Measurements from ENCODE around the gene FKRP. TPM values are rescaled to one million over a fixed set of nuclear protein-coding genes. Genes with fewer than 3 reads are reported as not detected.

The FKRP gene, protein sequence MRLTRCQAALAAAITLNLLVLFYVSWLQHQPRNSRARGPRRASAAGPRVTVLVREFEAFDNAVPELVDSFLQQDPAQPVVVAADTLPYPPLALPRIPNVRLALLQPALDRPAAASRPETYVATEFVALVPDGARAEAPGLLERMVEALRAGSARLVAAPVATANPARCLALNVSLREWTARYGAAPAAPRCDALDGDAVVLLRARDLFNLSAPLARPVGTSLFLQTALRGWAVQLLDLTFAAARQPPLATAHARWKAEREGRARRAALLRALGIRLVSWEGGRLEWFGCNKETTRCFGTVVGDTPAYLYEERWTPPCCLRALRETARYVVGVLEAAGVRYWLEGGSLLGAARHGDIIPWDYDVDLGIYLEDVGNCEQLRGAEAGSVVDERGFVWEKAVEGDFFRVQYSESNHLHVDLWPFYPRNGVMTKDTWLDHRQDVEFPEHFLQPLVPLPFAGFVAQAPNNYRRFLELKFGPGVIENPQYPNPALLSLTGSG
- 20.8 and 22.2 TPM in 2 replicates for total RNA-seq

GRCh38 chr19:46745521-46746280 lies at the start of gene FKRP:
Gene FKRP, plus strand, starts transcription at chr19:46746057. Its CDS starts 9,394 bp downstream, at chr19:46755451.

GRCh38 chr19:46717034-46717715 lies 28.7 kb upstream of the FKRP start, which contains the start of gene PRKD2:
Gene PRKD2, minus strand, starts transcription at chr19:46717114. Its CDS starts 744 bp downstream, at chr19:46716370.

DNA sequence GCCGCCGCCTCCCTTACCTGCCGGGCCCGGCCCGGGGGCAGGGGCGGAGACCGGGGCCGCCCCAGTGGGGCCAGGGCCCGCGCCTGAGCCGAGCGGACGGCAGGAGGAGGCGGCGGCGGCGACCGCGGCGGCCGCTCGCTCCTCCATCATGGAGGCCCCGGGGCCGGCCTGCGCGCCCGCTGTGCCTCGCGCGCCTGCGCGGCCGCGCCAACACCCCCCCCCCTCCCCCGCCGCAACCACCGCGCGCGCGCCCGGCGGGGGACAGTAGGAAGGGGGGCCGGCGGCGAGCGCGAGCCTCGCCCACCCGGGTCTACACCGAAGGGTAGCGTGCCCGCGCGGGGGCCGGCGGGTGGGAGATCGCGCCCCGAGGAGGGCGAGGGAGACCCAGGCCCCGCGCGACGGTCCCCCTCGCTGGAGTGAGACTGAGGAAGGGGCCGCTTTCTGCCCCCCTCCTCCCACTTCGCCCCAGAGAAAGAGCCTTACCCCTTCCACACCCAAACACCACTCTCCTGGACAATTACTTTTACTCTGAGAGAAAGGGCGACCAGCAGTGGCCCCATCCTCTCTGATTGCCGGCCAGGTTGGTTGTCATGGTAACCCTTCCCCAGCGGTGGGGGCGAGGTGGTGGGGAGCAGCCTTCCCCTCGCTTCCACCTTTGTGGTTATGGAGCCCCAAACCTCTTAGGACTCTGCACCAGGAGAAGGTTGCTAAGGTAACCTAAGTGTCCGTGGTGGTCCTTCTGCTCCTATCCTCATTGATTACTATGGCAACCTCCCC lies 612 bp downstream of the FKRP start, which contains the start of gene STRN4:
TSS of gene STRN4 (minus strand) at position 170 of the 777 bp plus-strand sequence. CDS start at position 150, 20 bp downstream.

DNA sequence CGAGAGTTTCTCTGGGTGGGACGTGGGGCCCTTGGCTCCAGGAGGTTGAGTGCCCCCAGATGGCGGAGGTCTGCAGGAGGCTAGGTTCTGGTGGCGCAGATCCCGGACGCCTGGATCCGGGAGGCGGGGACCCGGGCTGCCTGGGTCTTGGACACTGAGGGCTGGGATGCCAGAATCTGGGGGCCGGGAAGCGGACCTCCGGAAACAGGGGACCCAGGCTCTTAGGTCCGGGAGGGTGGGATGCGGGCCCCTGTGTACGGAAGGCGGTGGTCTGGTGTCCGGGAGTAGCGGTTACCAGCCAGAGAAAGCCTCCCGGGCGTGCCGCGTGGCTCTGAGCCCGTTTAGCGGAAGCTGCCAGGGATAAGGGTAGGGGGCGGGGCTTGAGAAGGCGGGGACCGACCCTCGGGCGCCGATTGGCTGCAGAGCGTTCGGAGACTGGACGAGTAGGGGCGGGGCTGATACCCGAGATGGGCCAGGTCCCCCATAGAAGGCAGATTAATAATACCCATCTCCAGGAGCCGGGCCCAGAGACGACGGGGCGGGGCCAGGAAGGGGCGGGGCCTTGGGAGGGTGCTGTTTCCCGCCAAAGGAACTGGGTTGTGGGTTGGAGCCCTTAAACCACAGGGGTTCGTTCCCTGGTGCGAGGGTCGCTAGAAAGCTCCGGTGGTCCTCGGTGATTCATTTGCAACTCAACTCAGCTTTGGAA lies 42.6 kb downstream of the FKRP start, which contains the start of gene SLC1A5:
TSS of gene SLC1A5 (minus strand) at position 333 of the 706 bp plus-strand sequence. CDS start 629 bp downstream, outside the sequence.

Other genes with a start within 250 kb of the FKRP start
- 207 and 293 TPM in 2 replicates for gene CALM3, start 144.7 kb upstream of the FKRP start, total RNA-seq
- gene PTGIR, start 121.0 kb upstream of the FKRP start, total RNA-seq = 25.4 and 33.9 TPM in 2 replicates
- not detected in 2 replicates for gene GNG8, start 109.9 kb upstream of the FKRP start, total RNA-seq
- 6.0 and 7.8 TPM in 2 replicates for gene DACT3, start 84.9 kb upstream of the FKRP start, total RNA-seq
- gene PRKD2, start 28.9 kb upstream of the FKRP start, total RNA-seq = 12.2 and 17.5 TPM in 2 replicates
- 68.2 and 76.5 TPM in 2 replicates for gene STRN4, start 393 bp downstream of the FKRP start, total RNA-seq
- 287 and 295 TPM in 2 replicates for gene SLC1A5, start 42.5 kb downstream of the FKRP start, total RNA-seq
- gene AP2S1, start 104.8 kb downstream of the FKRP start, total RNA-seq = 295 and 351 TPM in 2 replicates
- gene ARHGAP35, start 114.9 kb downstream of the FKRP start, total RNA-seq = 40.4 and 48.8 TPM in 2 replicates

All from cardiac atrium fibroblast (primary cell).